GM23248 (cell line): Measurements from ENCODE around the gene DAG1.

ENCODE experiments used
- EZH2 ChIP-seq: fragments of 200-600 bp; sonication (generic); IDR thresholded peaks from 2 replicates; pipeline ENCODE4 v1.6.1; 2018; ENCODE audit warnings: antibody characterized with exemption, mild to moderate bottlenecking; ENCODE audit not compliant: insufficient read depth, poor library complexity, severe bottlenecking
- EZH2phosphoT487 ChIP-seq: fragments of 200-600 bp; sonication (generic); IDR thresholded peaks from 2 replicates; pipeline ENCODE4 v1.6.1; 2018; ENCODE audit warnings: antibody characterized with exemption, moderate library complexity, mild to moderate bottlenecking, low read depth; ENCODE audit not compliant: insufficient read depth

DNA sequence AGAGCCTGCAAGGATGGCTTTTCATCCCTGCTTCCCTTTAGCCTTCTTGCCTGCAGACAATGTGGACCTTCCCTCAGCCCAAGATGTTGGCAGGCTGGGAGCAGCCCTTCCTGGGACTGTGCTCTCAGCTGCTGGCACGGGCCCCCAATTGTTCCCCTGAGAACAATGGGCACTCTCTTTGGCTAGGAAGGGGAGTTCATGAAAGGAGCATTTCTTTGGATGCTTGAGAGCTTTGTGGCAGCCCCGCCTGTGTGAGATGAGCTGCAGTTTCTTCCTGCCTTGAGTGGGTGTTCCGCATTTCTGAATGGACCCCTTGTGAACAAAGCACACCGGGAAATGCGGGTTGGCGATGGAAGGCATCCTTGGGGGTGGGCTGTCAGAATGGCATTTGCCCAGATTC lies 49.2 kb downstream of the DAG1 start:
- TF ChIP-seq EZH2 (no peak), EZH2phosphoT487 (no peak)
